ENCODE data around the gene PRKCB.

PRKCB gene

DNA sequence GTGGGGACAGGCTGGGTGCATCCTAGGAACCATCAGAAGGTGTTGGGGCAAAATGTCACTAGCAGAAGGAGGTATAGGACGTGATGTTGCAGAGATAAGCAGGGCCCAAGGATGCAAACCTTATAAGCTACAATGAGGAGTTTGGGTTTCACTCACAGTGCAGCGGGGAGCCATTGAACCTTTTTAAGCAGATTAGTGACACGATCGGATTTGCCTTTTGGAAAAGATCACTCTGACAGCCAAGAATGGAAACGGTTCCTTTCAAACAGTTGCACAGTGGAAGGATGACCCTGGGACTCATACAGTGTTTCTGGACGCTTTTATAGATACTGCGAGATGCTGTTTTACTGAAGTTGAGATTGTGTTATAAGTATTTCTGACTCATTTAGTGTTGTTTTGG is 288.5 kb downstream of the PRKCB start:
- Histone ChIP-seq H3K9ac (ENCODE audit: low read length in 5 of 5) (no peak overlapping the region), H3K4me3 (ENCODE audit: low read depth in 1 of 5, low read length in 5 of 5) (no peak overlapping the region), H3K36me3 (ENCODE audit: control insufficient read depth in 5 of 5, insufficient read depth in 5 of 5, low read length in 5 of 5) (peaks cover 0 to 3% (median 0%) of the 10 kb centered on the region in 5 donors), H3K27ac (ENCODE audit: low read depth, low read length) (no peak overlapping the region), H3K4me1 (ENCODE audit: control insufficient read depth in 5 of 5, insufficient read depth in 5 of 5, low read length in 5 of 5) (no peaks in the 10 kb centered on the region), H3K27me3 (ENCODE audit: control insufficient read depth in 5 of 5, insufficient read depth in 4 of 5, low read length in 5 of 5) (peaks cover 0 to 4% (median 0%) of the 10 kb centered on the region in 5 donors), H3K9me3 (ENCODE audit: control insufficient read depth in 5 of 5, low read length in 5 of 5) (no peaks in the 10 kb centered on the region)

DNA sequence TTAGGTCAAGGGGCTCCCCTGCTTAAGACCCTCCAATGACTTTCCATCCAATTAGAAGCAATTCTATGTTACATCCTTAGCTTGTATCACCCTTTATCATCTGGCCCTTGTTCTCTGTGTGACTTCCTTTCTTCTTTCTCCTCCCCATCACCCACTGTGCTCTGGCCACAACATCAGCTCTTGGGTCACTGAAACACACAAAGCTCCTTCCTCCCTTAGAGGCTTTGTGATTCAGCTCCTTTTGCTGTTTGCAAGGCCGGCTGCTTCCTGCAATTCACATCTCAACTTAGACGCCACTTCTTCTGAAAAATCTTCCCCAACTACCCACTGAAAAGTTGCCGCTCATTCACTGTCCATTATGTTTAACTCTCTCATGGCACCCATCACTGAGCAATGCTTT is 289.4 kb downstream of the PRKCB start:
- H3K9me3 ChIP-seq (ENCODE audit: control insufficient read depth in 5 of 5, low read length in 5 of 5): no peaks in the 10 kb centered on the region

DNA sequence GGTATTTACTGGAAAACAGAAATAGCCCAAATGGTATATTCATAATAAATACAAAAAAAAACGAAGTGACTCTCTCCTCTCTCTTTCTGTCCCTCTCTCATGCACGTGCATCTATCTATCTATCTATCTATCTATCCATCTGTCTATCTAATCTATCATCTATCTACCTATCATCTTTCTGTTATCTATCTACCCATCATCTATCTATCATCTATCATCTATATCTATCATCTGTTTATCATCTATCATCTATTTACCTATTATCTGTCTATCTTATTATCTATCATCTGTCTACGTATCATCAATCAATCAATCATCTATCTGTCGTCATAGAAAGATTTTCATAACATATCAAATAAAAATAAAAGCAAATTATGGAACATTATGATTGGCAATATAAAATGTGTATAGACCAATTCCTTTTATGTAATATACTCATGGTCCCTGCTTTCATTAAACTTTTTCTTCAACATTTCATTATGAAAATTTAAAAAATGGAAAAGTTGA is 293.7 kb downstream of the PRKCB start:
- H3K4me3 ChIP-seq (ENCODE audit: low read depth in 1 of 5, low read length in 5 of 5): no peak overlapping the region
- H3K27ac ChIP-seq (ENCODE audit: low read depth, low read length): no peak overlapping the region
- H3K4me1 ChIP-seq (ENCODE audit: control insufficient read depth in 5 of 5, insufficient read depth in 5 of 5, low read length in 5 of 5): no peaks in the 10 kb centered on the region
- H3K9ac ChIP-seq (ENCODE audit: low read length in 5 of 5): no peak overlapping the region
- H3K36me3 ChIP-seq (ENCODE audit: control insufficient read depth in 5 of 5, insufficient read depth in 5 of 5, low read length in 5 of 5): no peaks in the 10 kb centered on the region
- no peaks in the 10 kb centered on the region for H3K9me3 ChIP-seq (ENCODE audit: control insufficient read depth in 5 of 5, low read length in 5 of 5)
- no peaks in the 10 kb centered on the region for H3K27me3 ChIP-seq (ENCODE audit: control insufficient read depth in 5 of 5, insufficient read depth in 4 of 5, low read length in 5 of 5)

More for the DNA sequence above, 289.4 kb downstream of the PRKCB start:
- Histone ChIP-seq H3K9ac (ENCODE audit: low read length in 5 of 5) (no peak overlapping the region), H3K27ac (ENCODE audit: low read depth, low read length) (no peak overlapping the region), H3K27me3 (ENCODE audit: control insufficient read depth in 5 of 5, insufficient read depth in 4 of 5, low read length in 5 of 5) (no peaks in the 10 kb centered on the region), H3K4me3 (ENCODE audit: low read depth in 1 of 5, low read length in 5 of 5) (no peak overlapping the region), H3K4me1 (ENCODE audit: control insufficient read depth in 5 of 5, insufficient read depth in 5 of 5, low read length in 5 of 5) (no peaks in the 10 kb centered on the region), H3K36me3 (ENCODE audit: control insufficient read depth in 5 of 5, insufficient read depth in 5 of 5, low read length in 5 of 5) (peaks cover 0 to 3% (median 0%) of the 10 kb centered on the region in 5 donors)

DNA sequence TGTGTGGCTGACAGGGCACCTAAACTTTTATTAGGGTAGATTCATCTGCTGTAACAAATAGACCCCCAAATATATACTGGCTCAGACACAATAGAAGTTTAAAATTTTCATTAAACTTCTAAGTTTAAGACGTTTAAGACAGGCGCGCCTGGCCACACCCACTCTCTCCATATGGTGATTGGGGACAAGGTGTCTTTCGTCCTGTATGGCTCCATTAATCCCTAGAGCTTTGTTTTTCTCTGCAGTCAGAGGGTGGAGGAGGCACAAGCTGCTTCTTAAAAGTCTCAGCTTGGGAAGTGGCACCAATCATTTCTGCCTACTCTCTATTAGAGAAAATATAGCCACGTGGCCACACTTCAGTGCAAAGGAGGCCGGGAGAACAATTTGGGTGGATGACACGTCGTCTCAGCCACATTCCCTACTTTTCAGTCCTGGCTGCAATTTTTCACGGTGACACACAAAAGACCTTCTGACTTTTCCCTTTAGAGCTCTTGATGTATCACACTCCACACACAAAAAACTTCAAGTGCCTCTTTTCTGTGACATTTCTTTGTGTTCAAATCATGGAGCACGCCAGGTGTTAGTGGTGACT is 294.8 kb downstream of the PRKCB start:
- no peak overlapping the region for H3K4me3 ChIP-seq (ENCODE audit: low read depth in 1 of 5, low read length in 5 of 5)
- no peak overlapping the region for H3K9ac ChIP-seq (ENCODE audit: low read length in 5 of 5)
- no peaks in the 10 kb centered on the region for H3K9me3 ChIP-seq (ENCODE audit: control insufficient read depth in 5 of 5, low read length in 5 of 5)
- H3K27ac ChIP-seq (ENCODE audit: low read depth, low read length): no peak overlapping the region
- H3K36me3 ChIP-seq (ENCODE audit: control insufficient read depth in 5 of 5, insufficient read depth in 5 of 5, low read length in 5 of 5): no peaks in the 10 kb centered on the region
- H3K4me1 ChIP-seq (ENCODE audit: control insufficient read depth in 5 of 5, insufficient read depth in 5 of 5, low read length in 5 of 5): no peaks in the 10 kb centered on the region
- H3K27me3 ChIP-seq (ENCODE audit: control insufficient read depth in 5 of 5, insufficient read depth in 4 of 5, low read length in 5 of 5): no peaks in the 10 kb centered on the region

DNA sequence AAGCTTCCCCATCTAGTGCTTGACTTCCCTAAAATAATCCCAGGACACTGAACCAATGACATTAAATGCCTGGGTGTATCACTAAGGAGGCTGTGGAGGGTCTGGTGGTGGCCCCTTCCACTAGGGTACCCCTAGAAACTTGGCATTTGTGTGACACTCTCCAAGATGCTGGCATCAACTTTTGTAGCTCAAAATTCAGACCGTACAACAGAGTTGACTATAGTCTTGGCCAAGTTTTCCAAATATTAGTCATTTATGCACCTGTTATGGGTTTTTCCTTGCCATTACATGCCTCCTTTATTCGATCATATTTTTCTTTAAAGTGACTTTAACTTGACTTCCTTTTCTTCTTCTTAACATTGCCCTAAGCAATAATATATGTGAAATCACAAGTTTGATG is 295.5 kb downstream of the PRKCB start:
- H3K27ac ChIP-seq (ENCODE audit: low read depth, low read length): no peak overlapping the region
- H3K9me3 ChIP-seq (ENCODE audit: control insufficient read depth in 5 of 5, low read length in 5 of 5): no peaks in the 10 kb centered on the region
- no peak overlapping the region for H3K9ac ChIP-seq (ENCODE audit: low read length in 5 of 5)
- no peak overlapping the region for H3K4me3 ChIP-seq (ENCODE audit: low read depth in 1 of 5, low read length in 5 of 5)
- H3K27me3 ChIP-seq (ENCODE audit: control insufficient read depth in 5 of 5, insufficient read depth in 4 of 5, low read length in 5 of 5): no peaks in the 10 kb centered on the region
- no peaks in the 10 kb centered on the region for H3K36me3 ChIP-seq (ENCODE audit: control insufficient read depth in 5 of 5, insufficient read depth in 5 of 5, low read length in 5 of 5)
- no peaks in the 10 kb centered on the region for H3K4me1 ChIP-seq (ENCODE audit: control insufficient read depth in 5 of 5, insufficient read depth in 5 of 5, low read length in 5 of 5)

DNA sequence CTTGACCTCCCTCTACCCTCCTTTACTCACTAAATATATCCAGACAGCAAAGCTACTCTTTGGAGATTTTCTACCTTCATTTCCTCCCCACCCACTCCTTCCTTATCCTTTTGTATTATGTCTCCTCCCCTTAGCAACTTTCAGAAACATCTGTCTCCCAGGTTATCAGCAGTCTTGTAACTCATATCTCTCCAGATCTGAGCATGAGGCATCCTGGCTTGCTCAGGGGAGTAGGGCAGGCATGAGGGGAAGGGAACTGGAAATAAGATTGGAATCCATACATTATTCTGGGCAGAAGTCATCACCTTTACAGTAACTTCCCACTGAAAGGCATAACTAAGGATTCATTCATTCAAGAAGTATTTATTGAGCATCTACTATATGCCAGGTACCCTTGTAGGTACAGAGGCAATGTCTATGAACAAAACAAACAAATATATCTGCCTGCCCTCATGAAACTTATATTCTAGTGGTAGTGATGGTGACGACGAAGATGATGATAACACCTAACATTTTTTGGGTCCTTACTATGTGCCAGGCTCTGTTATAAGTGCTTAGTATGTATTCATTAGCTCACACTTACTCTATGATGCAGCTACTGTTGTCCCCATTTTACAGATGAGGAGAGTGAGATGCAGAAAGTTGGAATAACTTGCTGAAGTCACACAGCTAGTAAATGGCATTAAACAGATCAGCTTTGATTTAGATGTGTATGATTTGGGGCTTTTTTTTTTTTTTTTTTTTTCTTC is 296.4 kb downstream of the PRKCB start:
- H3K4me1 ChIP-seq (ENCODE audit: control insufficient read depth in 5 of 5, insufficient read depth in 5 of 5, low read length in 5 of 5): no peaks in the 10 kb centered on the region
- H3K4me3 ChIP-seq (ENCODE audit: low read depth in 1 of 5, low read length in 5 of 5): no peak overlapping the region
- no peaks in the 10 kb centered on the region for H3K36me3 ChIP-seq (ENCODE audit: control insufficient read depth in 5 of 5, insufficient read depth in 5 of 5, low read length in 5 of 5)
- no peaks in the 10 kb centered on the region for H3K27me3 ChIP-seq (ENCODE audit: control insufficient read depth in 5 of 5, insufficient read depth in 4 of 5, low read length in 5 of 5)
- H3K9ac ChIP-seq (ENCODE audit: low read length in 5 of 5): no peak overlapping the region
- H3K9me3 ChIP-seq (ENCODE audit: control insufficient read depth in 5 of 5, low read length in 5 of 5): no peaks in the 10 kb centered on the region
- no peak overlapping the region for H3K27ac ChIP-seq (ENCODE audit: low read depth, low read length)

DNA sequence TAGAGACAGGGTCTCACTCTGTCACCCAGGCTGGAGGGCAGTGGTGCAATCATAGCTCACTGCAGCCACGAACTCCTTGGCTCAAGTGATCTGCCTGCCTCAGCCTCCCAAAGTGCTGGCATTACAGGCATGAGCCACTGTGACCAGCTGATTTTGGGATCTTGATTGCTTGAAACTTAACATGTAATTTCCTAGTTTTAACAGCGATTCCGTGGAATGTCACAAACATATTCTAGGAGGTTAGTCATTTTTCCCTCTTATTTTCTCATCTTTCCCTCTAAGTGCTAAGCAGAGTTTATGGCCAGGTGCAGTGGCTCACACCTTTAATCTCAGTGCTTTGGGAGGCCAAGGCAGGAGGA is 297.0 kb downstream of the PRKCB start:
- Histone ChIP-seq H3K9me3 (ENCODE audit: control insufficient read depth in 5 of 5, low read length in 5 of 5) (no peaks in the 10 kb centered on the region), H3K36me3 (ENCODE audit: control insufficient read depth in 5 of 5, insufficient read depth in 5 of 5, low read length in 5 of 5) (no peaks in the 10 kb centered on the region), H3K9ac (ENCODE audit: low read length in 5 of 5) (no peak overlapping the region), H3K4me3 (ENCODE audit: low read depth in 1 of 5, low read length in 5 of 5) (no peak overlapping the region), H3K27ac (ENCODE audit: low read depth, low read length) (no peak overlapping the region), H3K4me1 (ENCODE audit: control insufficient read depth in 5 of 5, insufficient read depth in 5 of 5, low read length in 5 of 5) (no peaks in the 10 kb centered on the region), H3K27me3 (ENCODE audit: control insufficient read depth in 5 of 5, insufficient read depth in 4 of 5, low read length in 5 of 5) (no peaks in the 10 kb centered on the region)

DNA sequence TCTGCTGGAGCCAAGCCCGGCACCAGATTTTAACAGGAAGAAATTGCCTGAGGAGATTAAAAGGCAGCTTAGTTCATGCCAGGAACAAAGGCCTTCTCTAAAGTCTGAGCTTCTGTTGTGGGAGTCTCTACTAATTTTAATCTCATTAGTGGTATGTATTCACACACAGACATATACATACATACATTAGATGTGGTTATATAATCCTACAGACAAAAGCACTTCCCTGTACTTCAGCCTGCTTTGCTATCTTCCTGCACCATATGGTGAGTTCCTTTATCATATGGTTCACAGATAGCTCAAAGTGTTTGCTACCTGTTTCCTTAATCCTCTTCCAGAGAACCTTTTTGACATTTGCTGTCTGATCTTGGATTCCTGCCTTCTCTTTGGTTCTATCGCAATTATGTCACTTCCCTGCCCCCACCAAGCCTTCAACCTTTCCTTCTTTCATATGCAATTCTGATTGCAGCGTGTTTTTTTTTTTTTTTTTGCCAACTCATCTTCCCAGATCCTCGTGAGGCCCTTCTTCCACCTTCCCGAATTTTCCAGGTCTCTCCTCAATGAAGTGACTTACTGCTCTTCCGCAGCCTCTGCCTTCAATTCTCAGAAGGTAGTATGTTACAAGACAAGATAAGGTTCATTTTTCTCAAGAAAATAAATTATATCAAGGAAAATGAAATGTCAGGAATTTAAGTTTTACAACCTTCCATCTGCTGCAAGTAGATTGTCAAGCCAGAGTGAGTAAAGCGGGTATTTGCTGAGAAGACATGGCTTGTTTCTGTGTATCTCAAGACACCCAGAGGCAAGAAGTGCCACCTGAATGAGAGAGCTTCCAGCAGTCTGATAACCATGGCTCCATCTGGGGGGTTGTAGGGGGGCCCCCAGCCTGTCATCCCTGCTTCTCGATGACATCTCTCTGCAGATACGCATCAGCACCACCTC is 300.1 kb downstream of the PRKCB start:
- Histone ChIP-seq H3K9me3 (ENCODE audit: control insufficient read depth in 5 of 5, low read length in 5 of 5) (peaks cover 0 to 3% (median 0%) of the 10 kb centered on the region in 5 donors), H3K27me3 (ENCODE audit: control insufficient read depth in 5 of 5, insufficient read depth in 4 of 5, low read length in 5 of 5) (no peaks in the 10 kb centered on the region), H3K9ac (ENCODE audit: low read length in 5 of 5) (no peak overlapping the region), H3K4me1 (ENCODE audit: control insufficient read depth in 5 of 5, insufficient read depth in 5 of 5, low read length in 5 of 5) (no peaks in the 10 kb centered on the region), H3K4me3 (ENCODE audit: low read depth in 1 of 5, low read length in 5 of 5) (no peak overlapping the region), H3K36me3 (ENCODE audit: control insufficient read depth in 5 of 5, insufficient read depth in 5 of 5, low read length in 5 of 5) (no peaks in the 10 kb centered on the region), H3K27ac (ENCODE audit: low read depth, low read length) (no peak overlapping the region)

DNA sequence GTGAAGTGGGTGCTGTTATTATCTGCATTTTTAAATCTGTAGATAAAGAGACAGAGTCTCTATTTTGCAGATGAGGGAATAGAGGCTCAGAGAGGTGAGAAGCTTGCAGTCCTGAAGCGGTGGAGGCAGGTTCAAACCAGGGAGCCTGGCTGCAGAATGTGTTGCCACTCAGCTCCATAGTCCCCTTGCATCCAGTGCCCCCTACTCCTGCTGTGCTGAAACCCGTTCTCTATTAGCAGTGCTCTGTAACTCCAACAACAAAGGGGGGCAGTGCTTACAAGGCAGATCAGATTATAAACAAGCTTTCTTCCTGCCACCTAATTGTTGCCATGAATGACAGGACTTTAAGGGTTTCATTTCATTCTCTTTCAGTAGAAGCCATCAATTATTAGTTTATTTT is 302.2 kb downstream of the PRKCB start:
- H3K27me3 ChIP-seq (ENCODE audit: control insufficient read depth in 5 of 5, insufficient read depth in 4 of 5, low read length in 5 of 5): peaks cover 0 to 2% (median 0%) of the 10 kb centered on the region in 5 donors
- H3K27ac ChIP-seq (ENCODE audit: low read depth, low read length): no peak overlapping the region
- peaks cover 0 to 3% (median 0%) of the 10 kb centered on the region in 5 donors for H3K9me3 ChIP-seq (ENCODE audit: control insufficient read depth in 5 of 5, low read length in 5 of 5)
- no peak overlapping the region for H3K9ac ChIP-seq (ENCODE audit: low read length in 5 of 5)
- H3K36me3 ChIP-seq (ENCODE audit: control insufficient read depth in 5 of 5, insufficient read depth in 5 of 5, low read length in 5 of 5): no peaks in the 10 kb centered on the region
- no peak overlapping the region for H3K4me3 ChIP-seq (ENCODE audit: low read depth in 1 of 5, low read length in 5 of 5)
- H3K4me1 ChIP-seq (ENCODE audit: control insufficient read depth in 5 of 5, insufficient read depth in 5 of 5, low read length in 5 of 5): no peaks in the 10 kb centered on the region

DNA sequence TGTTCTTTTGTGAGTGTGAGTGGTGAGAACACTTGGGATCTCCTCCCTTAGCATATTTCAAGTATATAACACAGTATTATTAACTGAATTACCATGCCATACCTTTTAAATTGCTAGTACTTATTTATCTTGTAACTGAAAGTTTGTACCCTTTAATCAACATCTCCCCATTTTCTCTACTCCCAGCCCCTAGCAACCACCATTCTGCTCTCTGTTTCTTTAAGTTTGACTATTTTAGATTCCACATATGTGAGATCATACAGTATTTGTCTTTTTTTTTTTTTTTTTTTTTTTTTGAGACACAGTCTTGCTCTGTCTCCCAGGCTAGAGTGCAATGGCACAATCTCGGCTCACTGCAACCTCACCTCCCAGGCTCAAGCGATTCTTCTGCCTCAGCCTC is 302.8 kb downstream of the PRKCB start:
- no peaks in the 10 kb centered on the region for H3K4me1 ChIP-seq (ENCODE audit: control insufficient read depth in 5 of 5, insufficient read depth in 5 of 5, low read length in 5 of 5)
- no peak overlapping the region for H3K4me3 ChIP-seq (ENCODE audit: low read depth in 1 of 5, low read length in 5 of 5)
- no peak overlapping the region for H3K9ac ChIP-seq (ENCODE audit: low read length in 5 of 5)
- H3K27me3 ChIP-seq (ENCODE audit: control insufficient read depth in 5 of 5, insufficient read depth in 4 of 5, low read length in 5 of 5): peaks cover 0 to 2% (median 0%) of the 10 kb centered on the region in 5 donors
- H3K36me3 ChIP-seq (ENCODE audit: control insufficient read depth in 5 of 5, insufficient read depth in 5 of 5, low read length in 5 of 5): no peaks in the 10 kb centered on the region
- H3K27ac ChIP-seq (ENCODE audit: low read depth, low read length): no peak overlapping the region
- peaks cover 0 to 5% (median 0%) of the 10 kb centered on the region in 5 donors for H3K9me3 ChIP-seq (ENCODE audit: control insufficient read depth in 5 of 5, low read length in 5 of 5)

Measured in subcutaneous abdominal adipose tissue (tissue), 5 donors.